H1 (cell line): ENCODE measurements around the gene THBS3. TPM values are rescaled to one million over a fixed set of nuclear protein-coding genes. Genes with fewer than 3 reads are reported as not detected.
A peak's percentile ranks its signal among the peaks of the same experiment; 100 is the strongest.

ENCODE experiments used
- CTCF ChIA-PET: fragments of 300-600 bp; sonication (Branson Sonifier 250); formaldehyde crosslinking; loops from one replicate; lab custom pipeline; 2021; ENCODE audit not compliant: partially characterized antibody; lab: Charles Lee
- POLR2A ChIA-PET: fragments of 300-600 bp; sonication (Branson Sonifier 250); formaldehyde crosslinking; loops from one replicate; lab custom pipeline; 2021; ENCODE audit warnings: inconsistent platforms; ENCODE audit not compliant: partially characterized antibody; lab: Charles Lee
- DNase-seq, 2 experiments: peaks; one replicate each; pipeline versions ENCODE4 v3.0.0 to v3.0.0-alpha.2; 2010 to 2022; ENCODE audit warnings: low spot score in 2 of 2, low read depth in 1 of 2, mixed read lengths in 1 of 2
- FAIRE-seq: peaks from 2 replicates; lab custom pipeline; 2011; peaks lifted over from hg19 to GRCh38; lab: Jason Lieb, UNC
- H2AFZ ChIP-seq: 2 replicates; pipeline ENCODE4 v1.8.1; 2012; ENCODE audit warnings: low read length, inconsistent platforms
- H2AK5ac ChIP-seq: 2 replicates; pipeline ENCODE4 v1.6.1; 2013; ENCODE audit warnings: low read depth, low read length
- H2BK120ac ChIP-seq: replicated peaks from 2 replicates; pipeline ENCODE3; 2013; ENCODE audit warnings: low read depth, low read length, inconsistent platforms
- H2BK12ac ChIP-seq: 2 replicates; pipeline ENCODE4 v1.6.1; 2013; ENCODE audit warnings: low read depth, low read length
- H2BK15ac ChIP-seq: 2 replicates; pipeline ENCODE4 v1.6.1; 2013; ENCODE audit warnings: low read length
- H2BK20ac ChIP-seq: 2 replicates; pipeline ENCODE4 v1.6.1; 2013; ENCODE audit warnings: low read length
- H2BK5ac ChIP-seq: 2 replicates; pipeline ENCODE4 v1.6.1; 2013; ENCODE audit warnings: low read depth, low read length
- H3K14ac ChIP-seq: 2 replicates; pipeline ENCODE4 v1.6.1; 2013; ENCODE audit warnings: inconsistent platforms; ENCODE audit not compliant: insufficient read length
- H3K18ac ChIP-seq: 2 replicates; pipeline ENCODE4 v1.6.1; 2013; ENCODE audit warnings: low read length; ENCODE audit errors: extremely low read depth
- H3K23ac ChIP-seq: 2 replicates; pipeline ENCODE4 v1.6.1; 2013; ENCODE audit warnings: inconsistent platforms; ENCODE audit not compliant: insufficient read length
- H3K23me2 ChIP-seq: 2 replicates; pipeline ENCODE4 v1.6.1; 2013; ENCODE audit warnings: low read depth, low read length
- H3K27ac ChIP-seq: 2 replicates; pipeline ENCODE4 v1.6.1; 2011; ENCODE audit warnings: low read depth, low read length, inconsistent platforms
- H3K27me3 ChIP-seq, 4 experiments: replicated peaks in 1 of 4; 1 replicate in 1 of 4; 2 replicates in 3 of 4; pipeline versions ENCODE4 v1.6.1 to v1.8.1; 2011 to 2013; ENCODE audit warnings: low read length in 3 of 4, mild to moderate bottlenecking in 3 of 4, inconsistent platforms in 2 of 4, mixed read lengths in 2 of 4, moderate library complexity in 1 of 4; ENCODE audit not compliant: control insufficient read depth in 3 of 4, insufficient read depth in 3 of 4; ENCODE audit errors: extremely low read depth in 1 of 4
- H3K36me3 ChIP-seq, 4 experiments: 2 replicates each; pipeline versions ENCODE4 v1.6.1 to v1.8.1; 2011 to 2013; ENCODE audit warnings: mild to moderate bottlenecking in 4 of 4, low read length in 3 of 4, moderate library complexity in 2 of 4, control low read depth in 1 of 4, inconsistent platforms in 1 of 4; ENCODE audit not compliant: insufficient read depth in 4 of 4, control insufficient read depth in 2 of 4
- H3K4ac ChIP-seq: replicated peaks from 2 replicates; pipeline ENCODE3; 2013; ENCODE audit warnings: low read length, low read depth, mixed read lengths, inconsistent platforms; ENCODE audit not compliant: insufficient read length
- H3K4me1 ChIP-seq, 4 experiments: replicated peaks in 1 of 4; 1 replicate in 1 of 4; 2 replicates in 3 of 4; pipeline versions ENCODE4 v1.6.1 to v1.8.1; 2011 to 2013; ENCODE audit warnings: low read length in 3 of 4, inconsistent platforms in 2 of 4, mixed read lengths in 1 of 4; ENCODE audit not compliant: insufficient read depth in 4 of 4, control insufficient read depth in 3 of 4
- H3K4me2 ChIP-seq, 2 experiments: 2 replicates each; pipeline versions ENCODE4 v1.6.1 to v1.8.1; 2011 to 2013; ENCODE audit warnings: low read depth in 2 of 2, low read length in 2 of 2, control low read depth in 1 of 2, inconsistent platforms in 1 of 2, mild to moderate bottlenecking in 1 of 2; ENCODE audit not compliant: insufficient read depth in 1 of 2
- H3K4me3 ChIP-seq, 4 experiments: fragments of 200-600, 300-600 bp in 1 of 4; sonication (generic), shearing (Covaris generic), sonication (Bioruptor Twin) in 1 of 4; 2 replicates each; pipeline versions ENCODE4 v1.5.1 to v1.8.1; 2011 to 2016; ENCODE audit warnings: low read length in 4 of 4, low read depth in 3 of 4, control low read depth in 2 of 4, inconsistent platforms in 2 of 4, mild to moderate bottlenecking in 2 of 4, mixed read lengths in 1 of 4, moderate library complexity in 1 of 4; ENCODE audit not compliant: insufficient read depth in 2 of 4; ENCODE audit errors: extremely low read depth in 1 of 4
- H3K56ac ChIP-seq: replicated peaks from 2 replicates; pipeline ENCODE3; 2013; ENCODE audit warnings: low read depth, mild to moderate bottlenecking, mixed read lengths, low read length, inconsistent platforms; ENCODE audit not compliant: insufficient read length
- H3K79me1 ChIP-seq: 2 replicates; pipeline ENCODE4 v1.6.1; 2013; ENCODE audit warnings: low read depth, low read length, control low read depth
- H3K79me2 ChIP-seq, 2 experiments: 2 replicates each; pipeline versions ENCODE4 v1.6.1 to v1.8.1; 2012 to 2013; ENCODE audit warnings: low read length in 2 of 2, mild to moderate bottlenecking in 2 of 2, inconsistent platforms in 1 of 2; ENCODE audit not compliant: insufficient read depth in 2 of 2, control insufficient read depth in 1 of 2
- H3K9ac ChIP-seq, 4 experiments: replicated peaks in 1 of 4; 1 replicate in 1 of 4; 2 replicates in 3 of 4; pipeline versions ENCODE4 v1.6.1 to v1.8.1; 2011 to 2013; ENCODE audit warnings: low read depth in 3 of 4, low read length in 3 of 4, control low read depth in 2 of 4, mild to moderate bottlenecking in 2 of 4, moderate library complexity in 2 of 4, inconsistent platforms in 1 of 4; ENCODE audit errors: extremely low read depth in 1 of 4
- H3K9me3 ChIP-seq, 2 experiments: 2 replicates each; pipeline versions ENCODE4 v1.6.1 to v1.8.1; 2012 to 2013; ENCODE audit warnings: mild to moderate bottlenecking in 2 of 2, moderate library complexity in 2 of 2, control low read depth in 1 of 2, inconsistent platforms in 1 of 2, low read depth in 1 of 2, low read length in 1 of 2, mixed read lengths in 1 of 2; ENCODE audit not compliant: insufficient read depth in 2 of 2
- H4K20me1 ChIP-seq, 2 experiments: replicated peaks in 1 of 2; 2 replicates each; pipeline versions ENCODE3 to v1.8.1; 2011 to 2013; ENCODE audit warnings: inconsistent platforms in 2 of 2, low read length in 2 of 2, mild to moderate bottlenecking in 1 of 2; ENCODE audit not compliant: insufficient read depth in 2 of 2, control insufficient read depth in 1 of 2
- H4K5ac ChIP-seq: 2 replicates; pipeline ENCODE4 v1.6.1; 2013; ENCODE audit warnings: low read length, low read depth, mixed read lengths, inconsistent platforms; ENCODE audit not compliant: insufficient read length
- H4K8ac ChIP-seq: 2 replicates; pipeline ENCODE4 v1.8.0; 2013; ENCODE audit warnings: mild to moderate bottlenecking, moderate library complexity, low read length, inconsistent platforms; ENCODE audit not compliant: insufficient read depth; ENCODE audit errors: extremely low read depth
- H4K91ac ChIP-seq: replicated peaks from 2 replicates; pipeline ENCODE3; 2013; ENCODE audit warnings: low read length, mixed read lengths, inconsistent platforms; ENCODE audit not compliant: insufficient read length
- ASH2L ChIP-seq: fragments of 200-600, 300-600 bp; sonication (generic); IDR thresholded peaks from one replicate; pipeline ENCODE4 v1.7.1; 2017; ENCODE audit warnings: low read length
- CBX8 ChIP-seq: fragments of 300-800, 300-1000 bp; sonication (generic); IDR thresholded peaks from 2 replicates; pipeline ENCODE4 v1.7.1; 2016; ENCODE audit warnings: low read depth, low read length, borderline replicate concordance
- EGR1 ChIP-seq: IDR thresholded peaks from 2 replicates; pipeline ENCODE4 v1.6.1; 2011; ENCODE audit warnings: low read depth, low read length, borderline replicate concordance
- NANOG ChIP-seq: IDR thresholded peaks from 2 replicates; pipeline ENCODE4 v1.6.1; 2011; ENCODE audit warnings: low read length, low read depth, mild to moderate bottlenecking, inconsistent platforms; ENCODE audit not compliant: insufficient read depth, poor library complexity, severe bottlenecking
- POLR2AphosphoS5 ChIP-seq: IDR thresholded peaks from 2 replicates; pipeline ENCODE4 v1.6.1; 2011; ENCODE audit warnings: low read depth, low read length
- RAD21 ChIP-seq, 2 experiments: IDR thresholded peaks in 1 of 2; conservative IDR thresholded peaks in 1 of 2; 2 replicates each; pipeline ENCODE4 v1.6.1; 2011; ENCODE audit warnings: low read depth in 2 of 2, low read length in 2 of 2, improper control_type of control experiment in 1 of 2, inconsistent platforms in 1 of 2, mild to moderate bottlenecking in 1 of 2, moderate library complexity in 1 of 2
- RNF2 ChIP-seq: fragments of 200-900, 300-1000 bp; sonication (generic); IDR thresholded peaks from 2 replicates; pipeline ENCODE4 v1.7.1; 2016; ENCODE audit warnings: borderline replicate concordance, low read depth, mild to moderate bottlenecking, antibody characterized with exemption, low read length; ENCODE audit not compliant: poor library complexity, severe bottlenecking; ENCODE audit errors: missing control alignments
- RXRA ChIP-seq: IDR thresholded peaks from 2 replicates; pipeline ENCODE4 v1.6.1; 2011; ENCODE audit warnings: low read depth, mild to moderate bottlenecking, low read length, moderate library complexity; ENCODE audit not compliant: insufficient read depth
- TAF7 ChIP-seq: optimal IDR thresholded peaks from 2 replicates; pipeline ENCODE3; 2011; ENCODE audit warnings: low read depth, mild to moderate bottlenecking, inconsistent platforms, low read length, moderate library complexity, borderline replicate concordance
- WGBS, 2 experiments: shearing (Covaris generic) in 1 of 2; methylation state at CpG; one replicate each; pipeline versions ENCODE4 v1.1.6 to v1.1.7; 2013 to 2015; ENCODE audit warnings: low lambda C conversion rate in 2 of 2, mixed read lengths in 2 of 2, inconsistent platforms in 1 of 2, low coverage in 1 of 2, missing lambda C conversion rate in 1 of 2; ENCODE audit not compliant: insufficient replicate concordance in 2 of 2, insufficient coverage in 1 of 2, insufficient read length in 1 of 2; ENCODE audit errors: extremely low coverage in 1 of 2, missing lambda C conversion rate in 1 of 2; 5-methylcytosine and 5-hydroxymethylcytosine counted together
- polyA plus RNA-seq, 7 experiments: library from polyadenylated mRNA; depleted of rRNA in 3 of 7; stranded (reverse) in 5 of 7; unstranded in 2 of 7; fragments of >200 nt in 5 of 7; fragments of 200-250 nt in 2 of 7; gene quantifications; 1 replicate in 5 of 7; 2 replicates in 1 of 7; 4 replicates in 1 of 7; pipeline versions ENCODE4 v1.2.1 to v1.2.3, GENCODE V29; 2011 to 2013; ENCODE audit warnings: missing spikeins in 2 of 7, mixed read lengths in 2 of 7
- total RNA-seq: library from RNA; stranded (reverse); fragmentation: NEBNext Ultra II Directional; extraction: Animal tissue kit (Norgen Biotek cat#: 25700); gene quantifications from 2 replicates; pipeline ENCODE4 v1.2.1, GENCODE V29; 2021

Gene THBS3
- total and polyA plus RNA-seq, 2 of the 8 experiments (the other 6 are each of a cell fraction or from before 2014, with no cell fraction given) = 3.0 to 3.5 TPM

DNA sequence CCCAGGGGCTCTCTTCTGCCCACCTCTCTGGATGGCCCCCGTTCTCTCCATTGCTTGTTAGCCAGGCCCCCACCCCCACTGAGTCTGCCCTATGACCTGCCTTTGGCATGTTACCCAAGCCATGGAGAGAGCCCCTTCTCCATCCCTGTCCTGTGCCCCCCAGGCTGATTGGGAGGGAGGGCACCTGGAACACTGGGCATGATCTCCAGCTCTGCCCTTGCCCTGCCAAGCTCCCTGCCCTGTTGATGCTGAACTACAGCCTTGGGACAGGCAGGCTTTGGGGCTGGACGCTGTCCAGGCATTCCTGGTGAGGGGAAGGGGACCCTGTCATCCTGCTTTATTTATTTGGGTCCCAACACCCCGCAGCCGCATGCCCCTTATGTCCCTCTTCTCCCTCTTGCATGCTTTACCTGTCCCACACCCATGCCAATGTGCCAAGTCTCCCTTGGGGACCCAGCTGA is 23.3 kb downstream of the THBS3 start:
- Histone ChIP-seq H2BK12ac (no peak overlapping the region), H4K91ac (no peak overlapping the region), H3K23ac (no peak overlapping the region), H3K18ac (no peak overlapping the region), H3K79me2 (no peaks in the 10 kb centered on the region), H3K36me3 (peaks cover 0 to 22% (median 14%) of the 10 kb centered on the region in 4 experiments; a peak in 7 of 8 replicates), H3K23me2 (no peaks in the 10 kb centered on the region; the same call in 1 of the 2 replicates), H3K4me3 (no peak overlapping the region), H3K9me3 (no peaks in the 10 kb centered on the region), H2BK120ac (no peak overlapping the region), H3K79me1 (no peaks in the 10 kb centered on the region), H4K5ac (no peak overlapping the region), H3K14ac (no peak overlapping the region), H3K56ac (no peak overlapping the region), H3K4me2 (no peak overlapping the region), H4K20me1 (peaks cover 0 to 3% of the 10 kb centered on the region in 2 experiments), H3K27me3 (no peaks in the 10 kb centered on the region), H2AK5ac (no peak overlapping the region), H3K4ac (no peak overlapping the region), H2AFZ (no peak overlapping the region), H2BK5ac (peak overlapping the region; percentile 60; the same call in 1 of the 2 replicates), H4K8ac (no peak overlapping the region), H2BK15ac (no peak overlapping the region), H3K27ac (no peak overlapping the region), H3K9ac (no peak overlapping the region), H3K4me1 (peaks cover 4 to 20% (median 11%) of the 10 kb centered on the region in 4 experiments), H2BK20ac (no peak overlapping the region)
- CTCF ChIA-PET = interaction anchor here (0.9 to 6.1 kb wide), 6 partner anchors 9 to 123 kb away, joined by 3 to 38 read pairs (median 4); no protein-coding TSS in a partner anchor
- whole genome bisulfite sequencing, 2 experiments = 82% methylated on average over 4 of the region's 4 CpGs; no CpG with 5 or more reads in 1 of the 2 experiments
- no peak for FAIRE-seq
- POLR2A ChIA-PET = interaction anchor here (1.2 to 20.5 kb wide), 4 partner anchors 10 to 67 kb away, joined by 3 to 512 read pairs (median 30); partner anchors contain the start of genes KRTCAP2, MTX1, THBS3 and TRIM46
- DNase-seq = no peak
- no peak for TF ChIP-seq TAF7
- TF ChIP-seq POLR2AphosphoS5 = no peak
- TF ChIP-seq RNF2 = no peak
- TF ChIP-seq RAD21 (IDR thresholded peaks at IDR 0.05 in 1 of 2, conservative IDR thresholded peaks at IDR 0.05 in 1 of 2; ENCODE audit: low read depth in 2 of 2, low read length in 2 of 2) = no peak
- no peak for TF ChIP-seq EGR1
- no peak for TF ChIP-seq NANOG
- TF ChIP-seq RXRA = no peak
- no peak for TF ChIP-seq CBX8
- TF ChIP-seq ASH2L = no peak
